GM12878 (cell line): ENCODE measurements around the gene RAB28. TPM values are rescaled to one million over a fixed set of nuclear protein-coding genes. Genes with fewer than 3 reads are reported as not detected.

Experiments used
- ATAC-seq: fragments of 200-7000 bp; cut with Tn5 transposase; 3 replicates; pipeline ENCODE4 v1.9.1; 2020; ENCODE audit warnings: mild to moderate bottlenecking, moderate library complexity
- BruUV-seq: library from RNA; stranded (reverse); fragments of 400-500 nt; replicated peaks from 2 replicates; lab custom pipeline; 2021; lab: Mats Ljungman, UMichigan
- CTCF ChIA-PET: fragments of 300-600 bp; sonication (Branson Sonifier 250); formaldehyde crosslinking; extraction: SDS; loops from one replicate; lab custom pipeline; 2021; ENCODE audit warnings: inconsistent platforms; lab: Yijun Ruan, JAX
- POLR2A ChIA-PET: fragments of 350-600 bp; formaldehyde crosslinking; extraction: SDS; loops from one replicate; lab custom pipeline; 2021; ENCODE audit warnings: inconsistent platforms; lab: Charles Lee
- RAD21 ChIA-PET: fragments of 300-600 bp; sonication (Branson Sonifier 250); formaldehyde crosslinking; loops from one replicate; lab custom pipeline; 2023; ENCODE audit warnings: antibody characterized with exemption; ENCODE audit not compliant: unreplicated experiment; lab: Charles Lee
- SMC1A ChIA-PET: fragments of 300-600 bp; sonication (Branson Sonifier 250); formaldehyde crosslinking; loops from one replicate; lab custom pipeline; 2023; ENCODE audit not compliant: unreplicated experiment, uncharacterized antibody; lab: Charles Lee
- DNase-seq: peaks from one replicate; pipeline ENCODE4 v3.0.0-alpha.2; 2011; ENCODE audit warnings: low read depth, low spot score
- FAIRE-seq: peaks from 3 replicates; lab custom pipeline; 2011; peaks lifted over from hg19 to GRCh38; lab: Jason Lieb, UNC
- H2AFZ ChIP-seq: 2 replicates; pipeline ENCODE4 v1.6.0; 2011; ENCODE audit warnings: low read depth, low read length, control low read depth; ENCODE audit not compliant: control insufficient read depth
- H3K27ac ChIP-seq: 2 replicates; pipeline ENCODE4 v1.5.1; 2011; ENCODE audit warnings: control low read depth; ENCODE audit not compliant: control insufficient read depth, insufficient read depth
- H3K27me3 ChIP-seq, 2 experiments: replicated peaks in 1 of 2; 2 replicates each; pipeline versions ENCODE4 v1.6.0 to v1.6.1; 2011; ENCODE audit warnings: low read length in 1 of 2; ENCODE audit not compliant: control insufficient read depth in 2 of 2, insufficient read depth in 2 of 2
- H3K36me3 ChIP-seq, 2 experiments: 2 replicates each; pipeline ENCODE4 v1.5.1; 2011; ENCODE audit warnings: low read length in 1 of 2; ENCODE audit not compliant: control insufficient read depth in 2 of 2, insufficient read depth in 2 of 2
- H3K4me1 ChIP-seq: 2 replicates; pipeline ENCODE4 v1.6.1; 2011; ENCODE audit warnings: mild to moderate bottlenecking, low read length, moderate library complexity, mixed read lengths; ENCODE audit not compliant: control insufficient read depth, insufficient read depth
- H3K4me2 ChIP-seq: 2 replicates; pipeline ENCODE4 v1.6.0; 2011; ENCODE audit warnings: control low read depth; ENCODE audit not compliant: control insufficient read depth, insufficient read depth
- H3K4me3 ChIP-seq: fragments of 200-600 bp; sonication (generic); 2 replicates; pipeline ENCODE4 v1.5.1; 2016
- H3K79me2 ChIP-seq: 2 replicates; pipeline ENCODE4 v1.6.0; 2011; ENCODE audit warnings: low read length; ENCODE audit not compliant: control insufficient read depth, insufficient read depth
- H3K9ac ChIP-seq: 2 replicates; pipeline ENCODE4 v1.8.0; 2011; ENCODE audit warnings: low read length, control low read depth, mixed read lengths; ENCODE audit not compliant: control insufficient read depth, insufficient read depth
- H3K9me3 ChIP-seq: replicated peaks from 3 replicates; pipeline ENCODE4 v1.5.1; 2011; ENCODE audit warnings: mild to moderate bottlenecking, low read length; ENCODE audit not compliant: control insufficient read depth, insufficient read depth
- H4K20me1 ChIP-seq: 2 replicates; pipeline ENCODE4 v1.6.0; 2011; ENCODE audit not compliant: control insufficient read depth, insufficient read depth
- FOS ChIP-seq: IDR thresholded peaks from 3 replicates; pipeline ENCODE4 v1.6.1; 2011; ENCODE audit warnings: borderline replicate concordance; ENCODE audit not compliant: insufficient read length; ENCODE audit errors: extremely low read depth
- FOXM1 ChIP-seq: IDR thresholded peaks from 2 replicates; pipeline ENCODE4 v1.6.1; 2012; ENCODE audit warnings: low read depth, mild to moderate bottlenecking, inconsistent platforms, low read length, moderate library complexity
- NFYB ChIP-seq: IDR thresholded peaks from 2 replicates; pipeline ENCODE4 v1.6.1; 2011; ENCODE audit warnings: low read depth, mild to moderate bottlenecking, low read length, improper control_type of control experiment, moderate library complexity; ENCODE audit not compliant: insufficient read depth
- POU2F2 ChIP-seq: IDR thresholded peaks from 3 replicates; pipeline ENCODE4 v1.6.1; 2011; ENCODE audit warnings: low read depth, mild to moderate bottlenecking, low read length, borderline replicate concordance
- RUNX3 ChIP-seq: IDR thresholded peaks from 2 replicates; pipeline ENCODE4 v1.6.1; 2012; ENCODE audit warnings: low read length, inconsistent platforms
- WGBS: methylation state at CpG from one replicate; pipeline ENCODE4 v1.1.6; 2016; ENCODE audit warnings: low lambda C conversion rate; ENCODE audit not compliant: insufficient replicate concordance, insufficient coverage; ENCODE audit errors: missing lambda C conversion rate; 5-methylcytosine and 5-hydroxymethylcytosine counted together
- in situ Hi-C: fragments of 300-500 bp; cut with MboI; formaldehyde crosslinking; loops from 9 replicates; pipeline ENCODE4 v1.14.3; 2018; ENCODE audit warnings: mixed read lengths
- intact Hi-C: fragments of 100-400 bp; cut with micrococcal nuclease; formaldehyde crosslinking; loops from one replicate; pipeline ENCODE4 v1.14.2; 2022; ENCODE audit not compliant: unreplicated experiment
- polyA plus RNA-seq, 11 experiments: library from polyadenylated mRNA; depleted of rRNA in 4 of 11; unstranded in 6 of 11; stranded (reverse) in 5 of 11; fragments of >200 nt; fragmentation: Nextera tagmentation in 4 of 11; fragmentation: Illumina TruSeq in 1 of 11; extraction: Ambion mirVana in 4 of 11; extraction: Trizol in 1 of 11; gene quantifications; 1 replicate in 1 of 11; 2 replicates in 10 of 11; pipeline versions ENCODE4 v1.2.1 to v1.2.3, GENCODE V29; 2011 to 2016; ENCODE audit warnings: inconsistent platforms in 2 of 11, missing spikeins in 2 of 11, low read depth in 1 of 11
- total RNA-seq, 4 experiments: library from RNA; depleted of rRNA in 3 of 4; stranded (reverse); fragments of >200 nt in 3 of 4; fragmentation: Illumina TruSeq in 1 of 4; extraction: Trizol in 1 of 4; gene quantifications; 2 replicates each; pipeline versions ENCODE4 v1.2.1 to v1.2.3, GENCODE V29; 2013 to 2021

RAB28 gene
- total and polyA plus RNA-seq, 10 of the 15 experiments (the other 5 are each of a cell fraction or from before 2014, with no cell fraction given): 5.8 to 29.3 (median 16.9) TPM

- no peak for DNase-seq
- Histone ChIP-seq H3K36me3 (no peaks in the 10 kb centered on the region), H3K27ac (no peak overlapping the region), H3K4me3 (no peak overlapping the region), H3K4me1 (no peaks in the 10 kb centered on the region), H3K27me3 (no peaks in the 10 kb centered on the region), H3K9me3 (no peaks in the 10 kb centered on the region), H4K20me1 (no peaks in the 10 kb centered on the region), H3K4me2 (no peak overlapping the region), H2AFZ (no peak overlapping the region), H3K79me2 (no peaks in the 10 kb centered on the region), H3K9ac (no peak overlapping the region)
- ATAC-seq: no peak
- TF ChIP-seq RUNX3: no peak
- 97% methylated on average over 4 of the region's 4 CpGs for WGBS
- CTCF ChIA-PET: interaction anchor here (0.7 kb wide), 1 partner anchor 28 kb away, joined by 3 read pairs; no protein-coding TSS in a partner anchor
- in situ Hi-C loops (no loop called here), intact Hi-C loops (no loop called here)
- no peak for FAIRE-seq
- BruUV-seq: no TSS peak
- POLR2A ChIA-PET: interaction anchor here (0.6 kb wide), 1 partner anchor 10 kb away, joined by 3 read pairs; no protein-coding TSS in a partner anchor
- SMC1A ChIA-PET: no interaction called here
- RAD21 ChIA-PET: no interaction called here
Observed at GRCh38 chr4:13403326-13403725, 80.8 kb downstream of the RAB28 start.

- ATAC-seq: no peak
- no peak for DNase-seq
- H3K4me1 ChIP-seq: no peaks in the 10 kb centered on the region
- H3K27ac ChIP-seq: no peak overlapping the region
- no peaks in the 10 kb centered on the region for H3K36me3 ChIP-seq
- no peak overlapping the region for H3K4me2 ChIP-seq
- no peak overlapping the region for H3K4me3 ChIP-seq
- SMC1A ChIA-PET: interaction anchor here (0.7 kb wide), 1 partner anchor 33 kb away, joined by 3 read pairs; no protein-coding TSS in a partner anchor
- no peak for TF ChIP-seq FOS
- TF ChIP-seq FOXM1: no peak
- no peak for TF ChIP-seq NFYB
- TF ChIP-seq POU2F2: no peak
- TF ChIP-seq, all 136 proteins: peak for 0
- H4K20me1 ChIP-seq: no peaks in the 10 kb centered on the region
- H3K79me2 ChIP-seq: no peaks in the 10 kb centered on the region
- no peak for FAIRE-seq
- no peaks in the 10 kb centered on the region for H3K9me3 ChIP-seq
- H3K27me3 ChIP-seq: no peaks in the 10 kb centered on the region
- ChIA-PET POLR2A (no interaction called here), CTCF (no interaction called here), RAD21 (no interaction called here)
- intact Hi-C loops (no loop called here), in situ Hi-C loops (no loop called here)
- H3K9ac ChIP-seq: no peak overlapping the region
- no TSS peak for BruUV-seq
- no peak overlapping the region for H2AFZ ChIP-seq
Observed at GRCh38 chr4:13399257-13399656, 84.9 kb downstream of the RAB28 start.
